PC-9 (cell line): ENCODE data around the gene DPPA5.

ENCODE experiments used
- EZH2 ChIP-seq: fragments of 200-600 bp; sonication (generic); IDR thresholded peaks from 2 replicates; pipeline ENCODE4 v1.8.0; 2017; ENCODE audit warnings: antibody characterized with exemption, low read depth
- TF ChIP-seq, protein P1 (sequence below): fragments of 200-600 bp; sonication (generic); conservative IDR thresholded peaks from 2 replicates; pipeline ENCODE4 v1.6.1; 2017; ENCODE audit warnings: mixed run types, antibody characterized with exemption, mild to moderate bottlenecking, moderate library complexity

GRCh38 chr6:73353636-73354593 lies at the start of gene DPPA5:
- TF ChIP-seq, protein P1, sequence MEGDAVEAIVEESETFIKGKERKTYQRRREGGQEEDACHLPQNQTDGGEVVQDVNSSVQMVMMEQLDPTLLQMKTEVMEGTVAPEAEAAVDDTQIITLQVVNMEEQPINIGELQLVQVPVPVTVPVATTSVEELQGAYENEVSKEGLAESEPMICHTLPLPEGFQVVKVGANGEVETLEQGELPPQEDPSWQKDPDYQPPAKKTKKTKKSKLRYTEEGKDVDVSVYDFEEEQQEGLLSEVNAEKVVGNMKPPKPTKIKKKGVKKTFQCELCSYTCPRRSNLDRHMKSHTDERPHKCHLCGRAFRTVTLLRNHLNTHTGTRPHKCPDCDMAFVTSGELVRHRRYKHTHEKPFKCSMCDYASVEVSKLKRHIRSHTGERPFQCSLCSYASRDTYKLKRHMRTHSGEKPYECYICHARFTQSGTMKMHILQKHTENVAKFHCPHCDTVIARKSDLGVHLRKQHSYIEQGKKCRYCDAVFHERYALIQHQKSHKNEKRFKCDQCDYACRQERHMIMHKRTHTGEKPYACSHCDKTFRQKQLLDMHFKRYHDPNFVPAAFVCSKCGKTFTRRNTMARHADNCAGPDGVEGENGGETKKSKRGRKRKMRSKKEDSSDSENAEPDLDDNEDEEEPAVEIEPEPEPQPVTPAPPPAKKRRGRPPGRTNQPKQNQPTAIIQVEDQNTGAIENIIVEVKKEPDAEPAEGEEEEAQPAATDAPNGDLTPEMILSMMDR, result no peak
- no peak for TF ChIP-seq EZH2
